AG09319 (cell line): ENCODE results near the gene FAAH.

ENCODE experiments used
- DNase-seq: peaks from one replicate; pipeline ENCODE4 v3.0.0-alpha.2; 2010; ENCODE audit warnings: low read depth; ENCODE audit errors: extremely low read depth
- TF ChIP-seq, protein P1 (sequence below): IDR thresholded peaks from 2 replicates; pipeline ENCODE4 v1.5.1; 2011; ENCODE audit warnings: low read depth, mild to moderate bottlenecking, inconsistent platforms, low read length, moderate library complexity

FAAH gene

DNA sequence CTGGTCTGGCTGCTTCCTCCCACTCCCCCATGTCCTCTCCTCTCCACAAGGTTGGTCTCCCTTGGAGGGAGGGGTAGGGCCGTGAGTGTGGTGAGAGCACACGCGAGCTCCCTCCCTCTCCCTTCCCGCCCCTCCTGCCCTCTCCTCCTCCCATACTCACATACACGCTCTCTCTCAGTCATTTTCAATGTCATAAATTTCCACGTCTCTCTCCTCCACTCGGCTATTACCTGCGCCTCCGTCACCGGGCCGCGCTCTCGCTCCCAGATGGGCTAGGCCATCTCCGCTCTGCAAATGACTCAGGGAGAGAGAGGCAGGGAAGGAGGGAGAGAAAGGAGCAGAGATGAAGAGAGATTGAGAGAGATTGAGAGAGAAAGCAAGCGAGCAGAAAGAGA, 58.8 kb downstream of the FAAH start:
- TF ChIP-seq, protein P1, sequence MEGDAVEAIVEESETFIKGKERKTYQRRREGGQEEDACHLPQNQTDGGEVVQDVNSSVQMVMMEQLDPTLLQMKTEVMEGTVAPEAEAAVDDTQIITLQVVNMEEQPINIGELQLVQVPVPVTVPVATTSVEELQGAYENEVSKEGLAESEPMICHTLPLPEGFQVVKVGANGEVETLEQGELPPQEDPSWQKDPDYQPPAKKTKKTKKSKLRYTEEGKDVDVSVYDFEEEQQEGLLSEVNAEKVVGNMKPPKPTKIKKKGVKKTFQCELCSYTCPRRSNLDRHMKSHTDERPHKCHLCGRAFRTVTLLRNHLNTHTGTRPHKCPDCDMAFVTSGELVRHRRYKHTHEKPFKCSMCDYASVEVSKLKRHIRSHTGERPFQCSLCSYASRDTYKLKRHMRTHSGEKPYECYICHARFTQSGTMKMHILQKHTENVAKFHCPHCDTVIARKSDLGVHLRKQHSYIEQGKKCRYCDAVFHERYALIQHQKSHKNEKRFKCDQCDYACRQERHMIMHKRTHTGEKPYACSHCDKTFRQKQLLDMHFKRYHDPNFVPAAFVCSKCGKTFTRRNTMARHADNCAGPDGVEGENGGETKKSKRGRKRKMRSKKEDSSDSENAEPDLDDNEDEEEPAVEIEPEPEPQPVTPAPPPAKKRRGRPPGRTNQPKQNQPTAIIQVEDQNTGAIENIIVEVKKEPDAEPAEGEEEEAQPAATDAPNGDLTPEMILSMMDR: no peak
- DNase-seq: no peak

DNA sequence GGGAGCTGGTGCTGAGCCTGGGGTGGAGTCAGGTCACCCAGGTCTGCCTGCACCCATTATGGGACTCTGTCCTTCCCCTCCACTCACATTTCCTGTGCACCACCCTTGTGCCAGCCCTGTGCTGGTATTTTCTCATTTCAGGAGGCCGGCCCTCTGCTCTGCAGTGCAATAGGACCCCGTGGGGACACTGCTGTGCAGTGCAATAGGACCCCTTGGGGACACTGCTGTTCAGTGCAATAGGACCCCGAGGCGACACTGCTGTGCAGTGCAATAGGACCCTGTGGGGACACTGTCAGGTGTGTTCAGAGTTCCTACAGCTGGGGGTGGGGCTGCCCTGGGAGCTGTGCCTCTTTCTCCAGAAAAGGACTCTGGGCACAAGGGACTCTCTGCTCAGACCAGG, 59.3 kb downstream of the FAAH start:
- DNase-seq: no peak
- TF ChIP-seq, protein P1: no peak

- TF ChIP-seq, protein P1: no peak
- DNase-seq: no peak
Measured at GRCh38 chr1:46455951-46456350, 61.8 kb downstream of the FAAH start.

DNA sequence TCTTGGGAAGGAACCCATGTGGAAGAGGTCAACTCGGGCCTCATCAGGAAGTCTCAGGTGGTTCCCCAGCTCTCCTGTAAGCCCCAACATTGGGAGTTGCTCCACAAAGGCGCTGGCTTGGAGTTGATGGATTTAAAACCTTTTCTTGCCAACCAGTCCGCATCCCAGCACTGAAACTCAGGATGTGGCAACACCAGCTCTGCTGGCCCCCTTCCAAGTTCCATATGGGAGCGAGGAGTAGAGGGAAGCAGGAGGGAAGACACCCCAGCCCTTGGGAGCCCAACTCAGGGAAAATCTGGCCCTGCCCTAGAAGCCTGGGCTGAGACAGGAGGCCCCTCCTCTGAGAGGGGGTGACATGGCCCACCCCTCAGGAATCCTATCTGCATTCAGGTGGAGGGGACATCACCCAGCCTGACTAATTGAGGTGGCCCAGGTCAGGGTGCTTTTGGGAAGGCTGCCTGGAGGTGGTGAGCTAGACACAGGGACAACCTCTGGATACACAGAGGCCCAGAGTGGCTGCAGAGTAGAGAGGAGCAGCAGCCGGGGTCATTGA, 62.4 kb downstream of the FAAH start:
- TF ChIP-seq, protein P1: no peak
- DNase-seq: no peak

DNA sequence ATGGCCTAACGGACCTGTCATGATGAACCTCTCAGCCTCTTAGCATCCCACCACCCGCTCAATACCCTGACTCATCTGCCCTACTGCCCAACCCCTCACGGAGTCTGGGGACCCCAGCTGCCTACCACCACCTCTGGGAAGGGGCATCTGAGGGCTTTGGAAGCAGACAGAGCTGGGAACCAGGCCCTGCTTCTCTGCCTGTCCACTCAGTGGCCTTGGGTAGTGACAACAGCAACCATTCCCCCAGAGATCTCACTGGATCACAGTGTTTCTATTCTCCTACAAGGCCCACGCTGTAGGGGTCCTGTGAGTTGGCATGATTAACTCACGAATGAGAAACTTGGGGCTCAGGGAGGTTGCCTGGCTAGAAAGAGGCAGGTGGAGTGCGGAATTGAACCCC, 63.1 kb downstream of the FAAH start:
- TF ChIP-seq, protein P1: no peak
- DNase-seq: no peak

GRCh38 chr1:46458190-46458589, 64.1 kb downstream of the FAAH start:
- DNase-seq: no peak
- TF ChIP-seq, protein P1: no peak

- TF ChIP-seq, protein P1: no peak
- no peak for DNase-seq
Measured at GRCh38 chr1:46458846-46459245, 64.7 kb downstream of the FAAH start.
